ENCODE results near the gene SAMD4A. TPM values are rescaled to one million over a fixed set of nuclear protein-coding genes. Genes with fewer than 3 reads are reported as not detected.

Gene SAMD4A
- total RNA-seq: 30.6 TPM
- long read RNA-seq, partial matches to known transcripts: 4 of 22 reads
- long read RNA-seq, other reads (novel, unspliced or antisense): 17 of 22 reads

GRCh38 chr14:54566410-54567223 is at the start of gene SAMD4A:
SAMD4A (plus strand) TSS chr14:54567128; CDS start chr14:54567917, 789 bp downstream.
- Histone ChIP-seq H3K27me3 (ENCODE audit: low read depth) (no peaks in the 10 kb centered on the region), H3K4me1 (peaks cover 38% of the 10 kb centered on the region), H3K9me3 (no peaks in the 10 kb centered on the region), H3K36me3 (no peaks in the 10 kb centered on the region), H3K4me3 (peak within 1 kb of the TSS; percentile 79), H3K27ac (peak within 1 kb of the TSS; percentile 99)
- DNase-seq: peak; percentile 87
- no peak for TF ChIP-seq CTCF (IDR thresholded peaks at IDR 0.05)
- intact Hi-C loops (cut with DNase I): no loop called here
- ATAC-seq: peak; percentile 48 to 50

- H3K9me3 ChIP-seq: no peaks in the 10 kb centered on the region
- H3K4me1 ChIP-seq: no peaks in the 10 kb centered on the region
- no peak overlapping the region for H3K27ac ChIP-seq
- intact Hi-C loops (cut with DNase I): no loop called here
- no peak overlapping the region for H3K4me3 ChIP-seq
- H3K36me3 ChIP-seq: peaks cover 42% of the 10 kb centered on the region
- DNase-seq: no peak
- TF ChIP-seq CTCF (IDR thresholded peaks at IDR 0.05): no peak
- no peaks in the 10 kb centered on the region for H3K27me3 ChIP-seq (ENCODE audit: low read depth)
- ATAC-seq: no peak
Observed at GRCh38 chr14:54524410-54524809, 42.5 kb upstream of the SAMD4A start.

GRCh38 chr14:54528973-54529372 is 38.0 kb upstream of the SAMD4A start:
- Histone ChIP-seq H3K9me3 (no peaks in the 10 kb centered on the region), H3K27ac (no peak overlapping the region), H3K4me3 (no peak overlapping the region), H3K27me3 (ENCODE audit: low read depth) (no peaks in the 10 kb centered on the region), H3K4me1 (no peaks in the 10 kb centered on the region), H3K36me3 (peaks cover 39% of the 10 kb centered on the region)
- intact Hi-C loops (cut with DNase I): no loop called here
- ATAC-seq (no peak), DNase-seq (no peak)
- no peak for TF ChIP-seq CTCF (IDR thresholded peaks at IDR 0.05)

GRCh38 chr14:54529811-54530210 is 37.1 kb upstream of the SAMD4A start:
- intact Hi-C loops (cut with DNase I): no loop called here
- ATAC-seq (no peak), DNase-seq (no peak)
- peaks cover 31% of the 10 kb centered on the region for H3K36me3 ChIP-seq
- TF ChIP-seq CTCF (IDR thresholded peaks at IDR 0.05): no peak
- H3K4me1 ChIP-seq: no peaks in the 10 kb centered on the region
- no peak overlapping the region for H3K4me3 ChIP-seq
- H3K9me3 ChIP-seq: no peaks in the 10 kb centered on the region
- H3K27me3 ChIP-seq (ENCODE audit: low read depth): no peaks in the 10 kb centered on the region
- no peak overlapping the region for H3K27ac ChIP-seq

GRCh38 chr14:54532111-54533012 is 34.6 kb upstream of the SAMD4A start:
- intact Hi-C loops (cut with DNase I): no loop called here
- H3K4me1 ChIP-seq: no peaks in the 10 kb centered on the region
- no peaks in the 10 kb centered on the region for H3K27me3 ChIP-seq (ENCODE audit: low read depth)
- DNase-seq: no peak
- no peak for ATAC-seq
- no peak overlapping the region for H3K4me3 ChIP-seq
- no peak for TF ChIP-seq CTCF (IDR thresholded peaks at IDR 0.05)
- peaks cover 21% of the 10 kb centered on the region for H3K36me3 ChIP-seq
- no peak overlapping the region for H3K27ac ChIP-seq
- no peaks in the 10 kb centered on the region for H3K9me3 ChIP-seq

Measured in lower lobe of right lung (tissue), 2 donors.